CD4-positive, alpha-beta memory T cell (primary cell): Measurements from ENCODE around the gene TTC33. TPM values are rescaled to one million over a fixed set of nuclear protein-coding genes. Genes with fewer than 3 reads are reported as not detected.
A peak's percentile ranks its signal among the peaks of the same experiment; 100 is the strongest.

ENCODE experiments used
- CTCF ChIA-PET: fragments of 350-600 bp; sonication (Branson Sonifier 250); formaldehyde crosslinking; loops from one replicate; lab custom pipeline; 2021; ENCODE audit warnings: inconsistent platforms; ENCODE audit not compliant: partially characterized antibody; lab: Charles Lee
- POLR2A ChIA-PET: fragments of 350-600 bp; sonication (Branson Sonifier 250); formaldehyde crosslinking; loops from one replicate; lab custom pipeline; 2021; ENCODE audit not compliant: partially characterized antibody; lab: Charles Lee
- DNase-seq, 5 donors: peaks; one replicate each; pipeline versions ENCODE4 v3.0.0 to v3.0.0-alpha.2; 2020 to 2022; ENCODE audit warnings: mixed read lengths in 1 of 5
- H3K27ac ChIP-seq: one replicate; pipeline ENCODE4 v1.7.0; 2013; ENCODE audit warnings: low read depth, low read length
- H3K27me3 ChIP-seq: 2 replicates; pipeline ENCODE4 v1.7.0; 2013; ENCODE audit warnings: mild to moderate bottlenecking, low read length, moderate library complexity; ENCODE audit not compliant: insufficient read depth
- H3K36me3 ChIP-seq: 2 replicates; pipeline ENCODE4 v1.7.0; 2013; ENCODE audit warnings: mild to moderate bottlenecking, low read length, moderate library complexity; ENCODE audit not compliant: insufficient read depth
- H3K4me1 ChIP-seq: 2 replicates; pipeline ENCODE4 v1.7.0; 2013; ENCODE audit warnings: mild to moderate bottlenecking, low read length, moderate library complexity; ENCODE audit not compliant: insufficient read depth
- H3K4me3 ChIP-seq, 2 donors: one replicate each; pipeline ENCODE4 v1.7.0; 2013; ENCODE audit warnings: low read length in 2 of 2, mild to moderate bottlenecking in 1 of 2
- H3K9me3 ChIP-seq, 2 donors: one replicate each; pipeline ENCODE4 v1.7.0; 2013; ENCODE audit warnings: low read length in 2 of 2, control low read depth in 1 of 2; ENCODE audit not compliant: control insufficient read depth in 1 of 2
- H3K27ac Mint-ChIP-seq, 7 donors: one replicate each; pipeline ENCODE4 v1.8.0; 2020 to 2021; ENCODE audit warnings: mixed read lengths in 7 of 7, mild to moderate bottlenecking in 6 of 7, inconsistent platforms in 3 of 7, moderate library complexity in 3 of 7
- H3K27me3 Mint-ChIP-seq, 2 donors: one replicate each; pipeline ENCODE4 v1.8.0; 2020 to 2021; ENCODE audit warnings: mixed read lengths in 2 of 2
- H3K36me3 Mint-ChIP-seq, 2 donors: one replicate each; pipeline ENCODE4 v1.8.0; 2020 to 2021; ENCODE audit warnings: mixed read lengths in 2 of 2, inconsistent platforms in 1 of 2, mild to moderate bottlenecking in 1 of 2
- H3K4me1 Mint-ChIP-seq, 4 donors: one replicate each; pipeline ENCODE4 v1.8.0; 2020 to 2021; ENCODE audit warnings: mixed read lengths in 4 of 4, mild to moderate bottlenecking in 1 of 4
- H3K4me3 Mint-ChIP-seq, 8 donors: one replicate each; pipeline ENCODE4 v1.8.0; 2020 to 2021; ENCODE audit warnings: mixed read lengths in 8 of 8, mild to moderate bottlenecking in 7 of 8, moderate library complexity in 6 of 8, inconsistent platforms in 3 of 8
- H3K9me3 Mint-ChIP-seq, 8 donors: one replicate each; pipeline ENCODE4 v1.8.0; 2020 to 2021; ENCODE audit warnings: mixed read lengths in 8 of 8, mild to moderate bottlenecking in 5 of 8, inconsistent platforms in 3 of 8, moderate library complexity in 1 of 8
- intact Hi-C: fragments of 100-400 bp; cut with micrococcal nuclease; formaldehyde crosslinking; loops from one replicate; pipeline ENCODE4 v1.15.1; 2023
- polyA plus RNA-seq, 2 donors: library from polyadenylated mRNA; unstranded; fragments of 300-500 nt; fragmentation: Illumina TruSeq; gene quantifications; one replicate each; pipeline ENCODE4 v1.2.3, GENCODE V29; 2021
- total RNA-seq, 2 experiments: library from RNA; stranded (reverse); gene quantifications; one replicate each; pipeline ENCODE4 v1.2.3, GENCODE V29; 2021

TTC33 gene
- total and polyA plus RNA-seq, 4 experiments from 2014 or later = 13.2 to 17.2 (median 15.7) TPM

GRCh38 chr5:40606077-40606765 is 149.5 kb downstream of the TTC33 start:
- no peaks in the 10 kb centered on the region for H3K27me3 ChIP-seq
- intact Hi-C loops = loop anchor here (1.0 to 5.0 kb wide), 2 partner anchors 17 to 76 kb away; no protein-coding TSS in a partner anchor
- POLR2A ChIA-PET = interaction anchor here (0.8 to 2.2 kb wide), 11 partner anchors 9 to 220 kb away, joined by 3 to 8 read pairs (median 5); partner anchors contain the start of gene PTGER4

GRCh38 chr5:40605295-40605958 is 150.3 kb downstream of the TTC33 start:
- no peaks in the 10 kb centered on the region for H3K9me3 ChIP-seq
- H3K27me3 ChIP-seq = no peaks in the 10 kb centered on the region
- Mint-ChIP-seq H3K27me3 (no peaks in the 10 kb centered on the region), H3K4me1 (peaks cover 33 to 59% (median 45%) of the 10 kb centered on the region in 4 donors), H3K9me3 (no peaks in the 10 kb centered on the region), H3K4me3 (peak overlapping the region; percentile 77 to 93 (median 84)), H3K36me3 (no peaks in the 10 kb centered on the region), H3K27ac (peak overlapping the region in 6 of 7 donors; percentile 2 to 89 (median 79))
- H3K36me3 ChIP-seq = no peaks in the 10 kb centered on the region
- intact Hi-C loops = loop anchor here (5.0 kb wide), 1 partner anchor 77 kb away; no protein-coding TSS in a partner anchor
- ChIA-PET POLR2A (interaction anchor here (0.8 to 2.2 kb wide), 10 partner anchors 16 to 219 kb away, joined by 3 to 8 read pairs (median 4); partner anchors contain the start of gene PTGER4), CTCF (interaction anchor here (1.3 kb wide), 1 partner anchor 47 kb away, joined by 3 read pairs; no protein-coding TSS in a partner anchor)
- no peak overlapping the region for H3K27ac ChIP-seq
- H3K4me1 ChIP-seq = peaks cover 53% of the 10 kb centered on the region
- DNase-seq = peak; percentile 39 to 52 (median 52)
- H3K4me3 ChIP-seq = peak overlapping the region in 1 of 2 donors; percentile 38

More at GRCh38 chr5:40606077-40606765, 149.5 kb downstream of the TTC33 start:
- peaks cover 30 to 51% (median 42%) of the 10 kb centered on the region in 4 donors for H3K4me1 Mint-ChIP-seq
- Histone ChIP-seq H3K36me3 (no peaks in the 10 kb centered on the region), H3K9me3 (no peaks in the 10 kb centered on the region), H3K27ac (no peak overlapping the region), H3K4me1 (peaks cover 45% of the 10 kb centered on the region), H3K4me3 (peak overlapping the region; percentile 7 to 38)
- H3K9me3 Mint-ChIP-seq = no peaks in the 10 kb centered on the region
- H3K27ac Mint-ChIP-seq = peak overlapping the region; percentile 36 to 89 (median 79)
- H3K27me3 Mint-ChIP-seq = no peaks in the 10 kb centered on the region
- H3K4me3 Mint-ChIP-seq = peak overlapping the region; percentile 77 to 93 (median 84)
- no peaks in the 10 kb centered on the region for H3K36me3 Mint-ChIP-seq
- DNase-seq = no peak
- CTCF ChIA-PET = interaction anchor here (1.3 kb wide), 1 partner anchor 46 kb away, joined by 3 read pairs; no protein-coding TSS in a partner anchor

- Mint-ChIP-seq H3K9me3 (no peaks in the 10 kb centered on the region), H3K27me3 (no peaks in the 10 kb centered on the region), H3K36me3 (no peaks in the 10 kb centered on the region), H3K4me3 (peak overlapping the region in 1 of 8 donors; percentile 20), H3K27ac (no peak overlapping the region), H3K4me1 (peaks cover 41 to 78% (median 55%) of the 10 kb centered on the region in 4 donors)
- CTCF ChIA-PET = interaction anchor here (1.2 to 2.8 kb wide), 2 partner anchors 13 to 24 kb away, joined by 3 to 8 read pairs; no protein-coding TSS in a partner anchor
- POLR2A ChIA-PET = interaction anchor here (2.7 kb wide), 1 partner anchor 78 kb away, joined by 15 read pairs; the partner anchor contains the start of gene PTGER4
- no peaks in the 10 kb centered on the region for H3K36me3 ChIP-seq
- intact Hi-C loops = no loop called here
- H3K4me3 ChIP-seq = no peak overlapping the region
- H3K27ac ChIP-seq = no peak overlapping the region
- no peaks in the 10 kb centered on the region for H3K27me3 ChIP-seq
- peaks cover 61% of the 10 kb centered on the region for H3K4me1 ChIP-seq
- no peak for DNase-seq
- H3K9me3 ChIP-seq = no peaks in the 10 kb centered on the region
Measured at GRCh38 chr5:40603378-40603777, 152.4 kb downstream of the TTC33 start.

GRCh38 chr5:40601198-40601868 is 154.4 kb downstream of the TTC33 start:
- no peak overlapping the region for H3K27ac Mint-ChIP-seq
- no peak overlapping the region for H3K4me3 ChIP-seq
- H3K36me3 Mint-ChIP-seq = no peaks in the 10 kb centered on the region
- H3K4me3 Mint-ChIP-seq = peak overlapping the region in 2 of 8 donors; percentile 3 to 41
- H3K36me3 ChIP-seq = no peaks in the 10 kb centered on the region
- H3K27me3 ChIP-seq = no peaks in the 10 kb centered on the region
- ChIA-PET CTCF (interaction anchor here (1.7 to 2.8 kb wide), 3 partner anchors 13 to 52 kb away, joined by 4 to 8 read pairs (median 5); no protein-coding TSS in a partner anchor), POLR2A (interaction anchor here (0.9 to 2.7 kb wide), 2 partner anchors 51 to 80 kb away, joined by 3 to 15 read pairs; partner anchors contain the start of gene PTGER4)
- peaks cover 50% of the 10 kb centered on the region for H3K4me1 ChIP-seq
- H3K9me3 Mint-ChIP-seq = no peaks in the 10 kb centered on the region
- H3K4me1 Mint-ChIP-seq = peaks cover 38 to 75% (median 53%) of the 10 kb centered on the region in 4 donors
- H3K27me3 Mint-ChIP-seq = no peaks in the 10 kb centered on the region
- no peak overlapping the region for H3K27ac ChIP-seq
- no peaks in the 10 kb centered on the region for H3K9me3 ChIP-seq
- intact Hi-C loops = no loop called here
- no peak for DNase-seq

- Histone ChIP-seq H3K27me3 (no peaks in the 10 kb centered on the region), H3K4me3 (no peak overlapping the region), H3K27ac (no peak overlapping the region), H3K36me3 (no peaks in the 10 kb centered on the region), H3K9me3 (no peaks in the 10 kb centered on the region), H3K4me1 (peaks cover 41% of the 10 kb centered on the region)
- DNase-seq = no peak
- Mint-ChIP-seq H3K27me3 (no peaks in the 10 kb centered on the region), H3K9me3 (no peaks in the 10 kb centered on the region), H3K4me3 (no peak overlapping the region), H3K27ac (no peak overlapping the region), H3K36me3 (no peaks in the 10 kb centered on the region), H3K4me1 (peaks cover 31 to 66% (median 45%) of the 10 kb centered on the region in 4 donors)
- ChIA-PET CTCF (no interaction called here), POLR2A (interaction anchor here (0.9 to 1.1 kb wide), 2 partner anchors 15 to 52 kb away, joined by 3 read pairs; no protein-coding TSS in a partner anchor)
- intact Hi-C loops = no loop called here
Measured at GRCh38 chr5:40600383-40600782, 155.4 kb downstream of the TTC33 start.

- H3K27ac ChIP-seq = no peak overlapping the region
- intact Hi-C loops = no loop called here
- POLR2A ChIA-PET = interaction anchor here (1.1 kb wide), 1 partner anchor 15 kb away, joined by 3 read pairs; no protein-coding TSS in a partner anchor
- H3K9me3 ChIP-seq = no peaks in the 10 kb centered on the region
- H3K9me3 Mint-ChIP-seq = no peaks in the 10 kb centered on the region
- no peak for DNase-seq
- H3K4me3 Mint-ChIP-seq = peak overlapping the region in 2 of 8 donors; percentile 1 to 24
- no peaks in the 10 kb centered on the region for H3K36me3 Mint-ChIP-seq
- no peaks in the 10 kb centered on the region for H3K27me3 ChIP-seq
- peaks cover 30 to 65% (median 44%) of the 10 kb centered on the region in 4 donors for H3K4me1 Mint-ChIP-seq
- no peaks in the 10 kb centered on the region for H3K36me3 ChIP-seq
- no peak overlapping the region for H3K4me3 ChIP-seq
- peaks cover 34% of the 10 kb centered on the region for H3K4me1 ChIP-seq
- CTCF ChIA-PET = interaction anchor here (1.5 to 1.9 kb wide), 2 partner anchors 11 to 651 kb away, joined by 3 to 5 read pairs; no protein-coding TSS in a partner anchor
- no peaks in the 10 kb centered on the region for H3K27me3 Mint-ChIP-seq
- H3K27ac Mint-ChIP-seq = peak overlapping the region in 2 of 7 donors; percentile 3 to 42
Measured at GRCh38 chr5:40599676-40600075, 156.1 kb downstream of the TTC33 start.
